Lower lobe of right lung (tissue), 2 donors: Measurements from ENCODE around the gene TBC1D8. TPM values are rescaled to one million over a fixed set of nuclear protein-coding genes. Genes with fewer than 3 reads are reported as not detected.

Source experiments
- ATAC-seq, 2 donors: fragments of 200-7000 bp; cut with Tn5 transposase; one replicate each; pipeline ENCODE4 v1.9.1; 2020 to 2022; ENCODE audit warnings: mild to moderate bottlenecking in 2 of 2, moderate library complexity in 2 of 2
- DNase-seq: peaks from one replicate; pipeline ENCODE4 v3.0.0-alpha.2; 2020
- H3K27ac ChIP-seq: fragments of 200-600 bp; one replicate; pipeline ENCODE4 v1.8.0; 2022
- H3K27me3 ChIP-seq: fragments of 200-600 bp; one replicate; pipeline ENCODE4 v1.8.0; 2022; ENCODE audit warnings: low read depth
- H3K36me3 ChIP-seq: fragments of 200-600 bp; one replicate; pipeline ENCODE4 v1.8.0; 2022; ENCODE audit warnings: mild to moderate bottlenecking
- H3K4me1 ChIP-seq: fragments of 200-600 bp; one replicate; pipeline ENCODE4 v1.8.0; 2022
- H3K4me3 ChIP-seq: fragments of 200-600 bp; one replicate; pipeline ENCODE4 v1.8.0; 2022; ENCODE audit warnings: mild to moderate bottlenecking
- H3K9me3 ChIP-seq: fragments of 200-600 bp; one replicate; pipeline ENCODE4 v1.8.0; 2022
- intact Hi-C: fragments of 100-400 bp; cut with DNase I; formaldehyde crosslinking; loops from one replicate; pipeline ENCODE4 v1.11.0; 2022
- total RNA-seq: library from RNA; stranded (reverse); fragmentation: NEBNext Ultra II Directional; extraction: Animal tissue kit (Norgen Biotek cat#: 25700); gene quantifications from one replicate; pipeline ENCODE4 v1.2.1, GENCODE V29; 2021
- TF ChIP-seq, protein P1 (sequence below): fragments of 200-600 bp; IDR thresholded peaks from one replicate; pipeline ENCODE4 v1.8.0; 2022; ENCODE audit warnings: antibody characterized with exemption, mild to moderate bottlenecking
- donor health status: DM: no; HTN: yes; CAD: no; lungs with severe emphysema.

The TBC1D8 gene
- total RNA-seq, 1 donor from 2014 or later: 30.2 TPM

DNA sequence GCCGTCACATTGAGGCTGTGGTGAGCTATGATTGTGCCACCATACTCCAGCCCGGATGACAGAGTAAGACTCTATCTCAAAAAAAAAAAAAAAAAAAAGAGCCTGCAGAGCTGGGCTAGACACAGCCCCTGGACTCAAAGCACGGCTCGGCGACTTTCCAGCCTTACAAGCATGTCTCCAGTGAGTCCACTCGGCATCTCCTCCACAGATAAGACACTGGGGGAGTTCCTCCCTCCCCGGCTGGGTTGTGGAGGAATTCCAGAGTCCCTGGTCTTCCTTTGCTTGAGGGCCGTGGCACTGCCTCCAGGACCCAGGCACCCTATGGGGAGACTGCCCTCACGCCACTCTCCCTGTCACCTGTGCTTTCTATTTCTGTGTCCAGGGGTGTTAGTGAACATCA lies 180.0 kb downstream of the TBC1D8 start:
- Histone ChIP-seq H3K27me3 (no peaks in the 10 kb centered on the region), H3K27ac (no peak overlapping the region), H3K36me3 (peaks cover 17% of the 10 kb centered on the region), H3K4me3 (no peak overlapping the region), H3K4me1 (no peaks in the 10 kb centered on the region), H3K9me3 (no peaks in the 10 kb centered on the region)
- intact Hi-C loops: no loop called here
- DNase-seq: no peak
- TF ChIP-seq, protein P1, sequence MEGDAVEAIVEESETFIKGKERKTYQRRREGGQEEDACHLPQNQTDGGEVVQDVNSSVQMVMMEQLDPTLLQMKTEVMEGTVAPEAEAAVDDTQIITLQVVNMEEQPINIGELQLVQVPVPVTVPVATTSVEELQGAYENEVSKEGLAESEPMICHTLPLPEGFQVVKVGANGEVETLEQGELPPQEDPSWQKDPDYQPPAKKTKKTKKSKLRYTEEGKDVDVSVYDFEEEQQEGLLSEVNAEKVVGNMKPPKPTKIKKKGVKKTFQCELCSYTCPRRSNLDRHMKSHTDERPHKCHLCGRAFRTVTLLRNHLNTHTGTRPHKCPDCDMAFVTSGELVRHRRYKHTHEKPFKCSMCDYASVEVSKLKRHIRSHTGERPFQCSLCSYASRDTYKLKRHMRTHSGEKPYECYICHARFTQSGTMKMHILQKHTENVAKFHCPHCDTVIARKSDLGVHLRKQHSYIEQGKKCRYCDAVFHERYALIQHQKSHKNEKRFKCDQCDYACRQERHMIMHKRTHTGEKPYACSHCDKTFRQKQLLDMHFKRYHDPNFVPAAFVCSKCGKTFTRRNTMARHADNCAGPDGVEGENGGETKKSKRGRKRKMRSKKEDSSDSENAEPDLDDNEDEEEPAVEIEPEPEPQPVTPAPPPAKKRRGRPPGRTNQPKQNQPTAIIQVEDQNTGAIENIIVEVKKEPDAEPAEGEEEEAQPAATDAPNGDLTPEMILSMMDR: no peak
- no peak for ATAC-seq

DNA sequence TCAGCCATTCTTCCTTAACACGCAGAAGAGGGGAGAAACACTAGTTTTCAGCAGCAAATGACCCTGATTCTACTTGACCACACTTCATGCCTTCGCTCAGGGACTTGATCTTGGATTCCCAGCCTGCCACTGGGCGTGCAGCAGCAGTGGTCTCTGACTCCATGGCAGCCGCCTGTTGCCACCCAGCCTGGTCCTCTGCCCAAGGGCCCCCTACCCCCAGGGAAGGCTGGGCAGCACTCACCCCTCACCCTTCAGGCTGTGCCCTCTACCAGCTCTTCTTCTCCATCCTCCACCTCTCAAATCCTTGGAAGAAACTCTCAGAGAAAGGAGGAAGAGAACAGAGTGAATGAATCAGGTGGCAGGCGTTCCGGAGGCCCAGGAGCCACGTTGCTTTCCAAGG lies 181.2 kb downstream of the TBC1D8 start:
- TF ChIP-seq, protein P1: no peak
- Histone ChIP-seq H3K4me3 (no peak overlapping the region), H3K9me3 (no peaks in the 10 kb centered on the region), H3K27ac (no peak overlapping the region), H3K4me1 (no peaks in the 10 kb centered on the region), H3K36me3 (peaks cover 8% of the 10 kb centered on the region), H3K27me3 (no peaks in the 10 kb centered on the region)
- ATAC-seq (no peak), DNase-seq (no peak)
- intact Hi-C loops: no loop called here

DNA sequence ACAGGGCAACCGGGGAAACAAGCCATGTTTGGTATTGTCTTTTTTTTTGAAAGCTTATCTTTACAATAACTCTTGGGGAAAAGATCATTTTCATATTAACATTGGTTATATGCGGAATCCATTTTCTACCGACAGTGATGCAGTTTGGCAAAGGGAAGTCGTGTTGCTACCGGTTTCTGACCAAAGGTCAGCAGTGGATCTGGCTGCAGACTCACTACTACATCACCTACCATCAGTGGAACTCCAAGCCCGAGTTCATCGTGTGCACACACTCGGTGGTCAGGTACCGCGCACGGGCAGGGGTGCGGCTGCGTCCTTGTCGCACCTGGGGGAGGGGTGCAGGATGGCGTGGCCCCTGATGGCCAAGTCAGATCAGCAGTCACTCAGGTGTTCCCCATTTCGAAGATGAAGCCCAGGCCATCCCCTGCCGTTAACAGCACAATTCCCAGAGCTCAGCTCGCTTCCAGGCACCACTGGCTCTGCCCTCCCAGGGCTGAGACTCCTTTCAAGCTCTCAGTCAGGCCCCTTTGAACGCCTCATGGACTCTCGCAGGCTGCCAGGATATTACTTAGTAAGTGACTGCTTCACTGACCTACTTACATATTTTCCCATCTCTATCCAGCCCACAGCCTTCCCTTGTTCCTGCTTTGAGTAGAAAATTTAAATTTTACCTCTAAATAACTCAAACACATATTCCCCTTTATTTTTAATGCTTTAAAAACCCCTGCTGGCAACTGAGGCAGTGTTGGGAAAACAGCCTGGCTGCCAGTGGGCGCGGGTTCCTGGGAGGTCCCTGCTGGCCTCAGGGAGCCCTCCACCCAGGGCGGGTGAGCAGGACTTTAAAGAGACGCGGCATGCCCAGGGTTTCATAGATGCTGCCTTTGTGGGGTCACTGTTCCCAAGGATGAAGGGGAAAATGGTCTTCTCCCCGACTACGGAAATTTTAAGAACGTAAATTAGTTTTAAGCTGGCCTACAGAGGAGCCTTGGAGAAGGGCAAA lies 182.7 kb downstream of the TBC1D8 start:
- Histone ChIP-seq H3K9me3 (no peaks in the 10 kb centered on the region), H3K4me3 (no peak overlapping the region), H3K4me1 (no peaks in the 10 kb centered on the region), H3K27ac (no peak overlapping the region), H3K36me3 (peaks cover 8% of the 10 kb centered on the region), H3K27me3 (no peaks in the 10 kb centered on the region)
- ATAC-seq (no peak), DNase-seq (no peak)
- TF ChIP-seq, protein P1: no peak
- intact Hi-C loops: no loop called here

DNA sequence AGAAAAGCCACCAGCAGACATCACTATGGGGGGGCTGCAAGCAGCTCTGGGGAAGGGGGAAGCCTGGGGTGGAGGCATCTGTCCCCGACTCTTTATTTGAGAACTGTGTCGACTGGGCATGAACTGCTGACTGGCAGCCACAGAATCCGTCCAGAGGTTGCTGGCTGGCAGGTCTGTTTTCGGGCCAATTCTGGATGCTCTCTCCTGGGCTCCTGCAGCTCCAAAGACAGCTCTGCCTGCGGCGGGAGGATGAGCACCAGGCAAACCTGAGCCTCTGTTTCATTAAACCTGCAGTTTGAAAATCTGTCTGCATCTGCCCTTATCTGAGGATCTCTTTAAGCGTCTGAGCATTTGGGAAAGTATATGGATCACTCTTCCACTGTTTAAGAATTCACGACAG lies 183.5 kb downstream of the TBC1D8 start:
- Histone ChIP-seq H3K27me3 (no peaks in the 10 kb centered on the region), H3K36me3 (peaks cover 8% of the 10 kb centered on the region), H3K4me3 (no peak overlapping the region), H3K9me3 (no peaks in the 10 kb centered on the region), H3K4me1 (no peaks in the 10 kb centered on the region), H3K27ac (no peak overlapping the region)
- intact Hi-C loops: no loop called here
- no peak for ATAC-seq
- TF ChIP-seq, protein P1: no peak
- DNase-seq: no peak

DNA sequence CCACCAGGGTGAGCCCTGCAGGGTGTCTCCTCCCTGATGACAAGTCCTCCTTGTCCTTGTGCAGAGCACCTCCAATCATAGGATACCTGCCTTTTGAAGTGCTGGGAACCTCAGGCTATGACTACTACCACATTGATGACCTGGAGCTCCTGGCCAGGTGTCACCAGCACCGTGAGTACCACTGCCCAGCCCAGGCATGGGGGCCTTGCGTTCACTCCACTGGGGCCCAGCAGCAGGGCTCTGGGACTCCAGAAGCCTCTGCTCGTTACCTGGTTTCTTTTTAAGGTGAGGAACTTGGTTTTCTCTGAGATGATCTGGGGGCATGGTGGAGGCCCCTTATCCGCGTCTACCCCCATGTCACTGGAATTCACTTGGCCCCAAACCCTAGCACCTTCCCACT lies 185.6 kb downstream of the TBC1D8 start:
- no peaks in the 10 kb centered on the region for H3K27me3 ChIP-seq
- H3K36me3 ChIP-seq: peaks cover 8% of the 10 kb centered on the region
- H3K9me3 ChIP-seq: no peaks in the 10 kb centered on the region
- no peaks in the 10 kb centered on the region for H3K4me1 ChIP-seq
- H3K27ac ChIP-seq: no peak overlapping the region
- TF ChIP-seq, protein P1: no peak
- intact Hi-C loops: no loop called here
- DNase-seq (no peak), ATAC-seq (no peak)
- H3K4me3 ChIP-seq: no peak overlapping the region
